OCI-LY7 (cell line): ENCODE measurements around the gene WIPF3. TPM values are rescaled to one million over a fixed set of nuclear protein-coding genes. Genes with fewer than 3 reads are reported as not detected.

Experiments used
- BruUV-seq: library from RNA; stranded (reverse); fragments of 400-500 nt; replicated peaks from 2 replicates; lab custom pipeline; 2021; lab: Mats Ljungman, UMichigan
- CTCF ChIA-PET: fragments of 300-600 bp; sonication (Branson Sonifier 250); formaldehyde crosslinking; loops from one replicate; lab custom pipeline; 2022; ENCODE audit warnings: antibody characterized with exemption; ENCODE audit not compliant: unreplicated experiment; lab: Charles Lee
- POLR2A ChIA-PET: fragments of 300-600 bp; sonication (Branson Sonifier 250); formaldehyde crosslinking; loops from one replicate; lab custom pipeline; 2022; ENCODE audit warnings: antibody characterized with exemption; lab: Charles Lee
- DNase-seq: peaks from one replicate; pipeline ENCODE4 v3.0.0-alpha.2; 2015; ENCODE audit warnings: low spot score
- H2AFZ ChIP-seq: fragments of 200-600 bp; sonication (generic), shearing (Covaris generic); 2 replicates; pipeline ENCODE4 v1.6.1; 2014; ENCODE audit warnings: mild to moderate bottlenecking, antibody characterized with exemption, low read length, moderate library complexity
- H3K27ac ChIP-seq: fragments of 200-600 bp; sonication (generic); 2 replicates; pipeline ENCODE4 v1.5.1; 2014; ENCODE audit warnings: mixed run types, low read depth, mild to moderate bottlenecking, moderate library complexity, low read length, inconsistent platforms; ENCODE audit not compliant: poor library complexity, severe bottlenecking
- H3K36me3 ChIP-seq: fragments of 200-600 bp; sonication (generic); 2 replicates; pipeline ENCODE4 v1.6.1; 2014; ENCODE audit warnings: mild to moderate bottlenecking, antibody characterized with exemption, low read length, moderate library complexity, mixed read lengths; ENCODE audit not compliant: insufficient read depth
- H3K4me1 ChIP-seq: fragments of 200-600 bp; sonication (generic); 2 replicates; pipeline ENCODE4 v1.5.1; 2014; ENCODE audit warnings: mild to moderate bottlenecking, low read length; ENCODE audit not compliant: insufficient read depth, poor library complexity, severe bottlenecking
- H3K4me2 ChIP-seq: fragments of 200-600 bp; sonication (generic); 2 replicates; pipeline ENCODE4 v1.6.1; 2014; ENCODE audit warnings: mild to moderate bottlenecking, low read length
- H3K4me3 ChIP-seq: fragments of 200-600 bp; sonication (generic); 2 replicates; pipeline ENCODE4 v1.5.1; 2014; ENCODE audit warnings: mild to moderate bottlenecking, low read depth, low read length; ENCODE audit not compliant: poor library complexity, severe bottlenecking
- H3K79me2 ChIP-seq: fragments of 200-600 bp; sonication (generic); 2 replicates; pipeline ENCODE4 v1.6.1; 2016; ENCODE audit warnings: low read depth, mild to moderate bottlenecking, low read length, moderate library complexity, mixed read lengths; ENCODE audit not compliant: insufficient read depth
- H3K9me2 ChIP-seq: fragments of 200-600 bp; sonication (generic); 2 replicates; pipeline ENCODE4 v1.6.1; 2016; ENCODE audit warnings: mild to moderate bottlenecking, low read length, mixed read lengths; ENCODE audit not compliant: insufficient read depth
- H3K9me3 ChIP-seq: fragments of 200-600 bp; sonication (generic); 2 replicates; pipeline ENCODE4 v1.6.1; 2014; ENCODE audit warnings: mild to moderate bottlenecking, mixed run types, low read length, mixed read lengths
- H4K20me1 ChIP-seq: fragments of 200-600 bp; sonication (generic); 2 replicates; pipeline ENCODE4 v1.6.1; 2014; ENCODE audit warnings: mild to moderate bottlenecking, antibody characterized with exemption, low read length, moderate library complexity, mixed read lengths; ENCODE audit not compliant: insufficient read depth
- EZH2phosphoT487 ChIP-seq: fragments of 200-600 bp; sonication (generic); IDR thresholded peaks from 2 replicates; pipeline ENCODE4 v1.6.1; 2018; ENCODE audit warnings: low read depth, borderline replicate concordance, mild to moderate bottlenecking, mixed run types, antibody characterized with exemption, low read length, moderate library complexity, mixed read lengths
- intact Hi-C: fragments of 100-400 bp; cut with micrococcal nuclease; formaldehyde crosslinking; loops from one replicate; pipeline ENCODE4 v1.10.0; 2022; ENCODE audit not compliant: unreplicated experiment
- total RNA-seq, 2 experiments: library from RNA; depleted of rRNA in 1 of 2; stranded (reverse); fragments of >200 nt in 1 of 2; shearing (Covaris generic) in 1 of 2; gene quantifications; 2 replicates each; pipeline ENCODE4 v1.2.3, GENCODE V29; 2014 to 2022
- TF ChIP-seq, protein P1 (sequence below): fragments of 200-600 bp; sonication (generic); conservative IDR thresholded peaks from 2 replicates; pipeline ENCODE4 v1.5.1; 2014; ENCODE audit warnings: mild to moderate bottlenecking, antibody characterized with exemption, low read length, moderate library complexity, mixed read lengths

WIPF3 gene
- total RNA-seq, 2 experiments from 2014 or later: not detected

GRCh38 chr7:29848941-29849340 is 42.6 kb downstream of the WIPF3 start:
- CTCF ChIA-PET: no interaction called here
- POLR2A ChIA-PET: no interaction called here
- Histone ChIP-seq H3K36me3 (no peaks in the 10 kb centered on the region), H3K9me3 (no peaks in the 10 kb centered on the region), H3K9me2 (no peaks in the 10 kb centered on the region), H4K20me1 (no peaks in the 10 kb centered on the region), H2AFZ (no peak overlapping the region), H3K4me2 (no peak overlapping the region), H3K79me2 (no peaks in the 10 kb centered on the region), H3K27ac (no peak overlapping the region), H3K4me3 (no peak overlapping the region), H3K4me1 (no peaks in the 10 kb centered on the region)
- no peak for TF ChIP-seq EZH2phosphoT487
- TF ChIP-seq, protein P1, sequence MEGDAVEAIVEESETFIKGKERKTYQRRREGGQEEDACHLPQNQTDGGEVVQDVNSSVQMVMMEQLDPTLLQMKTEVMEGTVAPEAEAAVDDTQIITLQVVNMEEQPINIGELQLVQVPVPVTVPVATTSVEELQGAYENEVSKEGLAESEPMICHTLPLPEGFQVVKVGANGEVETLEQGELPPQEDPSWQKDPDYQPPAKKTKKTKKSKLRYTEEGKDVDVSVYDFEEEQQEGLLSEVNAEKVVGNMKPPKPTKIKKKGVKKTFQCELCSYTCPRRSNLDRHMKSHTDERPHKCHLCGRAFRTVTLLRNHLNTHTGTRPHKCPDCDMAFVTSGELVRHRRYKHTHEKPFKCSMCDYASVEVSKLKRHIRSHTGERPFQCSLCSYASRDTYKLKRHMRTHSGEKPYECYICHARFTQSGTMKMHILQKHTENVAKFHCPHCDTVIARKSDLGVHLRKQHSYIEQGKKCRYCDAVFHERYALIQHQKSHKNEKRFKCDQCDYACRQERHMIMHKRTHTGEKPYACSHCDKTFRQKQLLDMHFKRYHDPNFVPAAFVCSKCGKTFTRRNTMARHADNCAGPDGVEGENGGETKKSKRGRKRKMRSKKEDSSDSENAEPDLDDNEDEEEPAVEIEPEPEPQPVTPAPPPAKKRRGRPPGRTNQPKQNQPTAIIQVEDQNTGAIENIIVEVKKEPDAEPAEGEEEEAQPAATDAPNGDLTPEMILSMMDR: no peak
- BruUV-seq: no TSS peak
- DNase-seq: no peak
- intact Hi-C loops: no loop called here

DNA sequence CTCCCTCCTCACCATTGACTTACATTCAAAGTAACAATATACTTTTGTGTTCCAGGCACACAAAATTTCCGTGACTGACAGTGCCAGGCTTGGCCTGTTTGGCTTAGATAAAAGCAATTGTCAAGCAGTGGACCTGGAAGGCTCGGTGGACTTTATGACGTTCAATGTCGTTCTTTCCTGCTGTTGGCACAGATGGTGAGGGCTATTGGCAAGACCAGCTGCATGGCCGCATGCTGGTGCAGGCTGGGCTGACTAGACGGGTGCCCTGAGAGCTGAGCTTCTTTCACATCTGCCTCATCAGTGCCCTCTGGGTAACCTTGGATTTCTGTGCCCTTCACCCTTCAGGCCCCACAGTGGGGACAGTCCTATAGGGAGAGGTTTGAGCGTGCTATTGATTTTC is 45.2 kb downstream of the WIPF3 start:
- BruUV-seq: no TSS peak
- no peaks in the 10 kb centered on the region for H3K79me2 ChIP-seq

GRCh38 chr7:29852457-29852856 is 46.1 kb downstream of the WIPF3 start:
- intact Hi-C loops: no loop called here
- Histone ChIP-seq H3K4me3 (no peak overlapping the region), H4K20me1 (no peaks in the 10 kb centered on the region), H3K9me3 (no peaks in the 10 kb centered on the region), H3K36me3 (no peaks in the 10 kb centered on the region), H3K4me1 (no peaks in the 10 kb centered on the region), H3K4me2 (no peak overlapping the region), H3K27ac (no peak overlapping the region), H3K9me2 (no peaks in the 10 kb centered on the region), H2AFZ (no peak overlapping the region), H3K79me2 (no peaks in the 10 kb centered on the region)
- TF ChIP-seq, protein P1: no peak
- no peak for TF ChIP-seq EZH2phosphoT487
- POLR2A ChIA-PET: no interaction called here
- DNase-seq: no peak
- CTCF ChIA-PET: interaction anchor here (0.6 kb wide), 1 partner anchor 43 kb away, joined by 3 read pairs; no protein-coding TSS in a partner anchor
- no TSS peak for BruUV-seq

More for the DNA sequence above, 45.2 kb downstream of the WIPF3 start:
- TF ChIP-seq EZH2phosphoT487: no peak
- TF ChIP-seq, protein P1: no peak
- no peaks in the 10 kb centered on the region for H3K9me2 ChIP-seq
- H3K36me3 ChIP-seq: no peaks in the 10 kb centered on the region
- no peak overlapping the region for H3K4me2 ChIP-seq
- no peaks in the 10 kb centered on the region for H3K9me3 ChIP-seq
- DNase-seq: no peak
- intact Hi-C loops: no loop called here
- CTCF ChIA-PET: interaction anchor here (0.6 kb wide), 1 partner anchor 42 kb away, joined by 3 read pairs; no protein-coding TSS in a partner anchor
- POLR2A ChIA-PET: no interaction called here
- H2AFZ ChIP-seq: no peak overlapping the region
- no peak overlapping the region for H3K4me3 ChIP-seq
- H3K27ac ChIP-seq: no peak overlapping the region
- H3K4me1 ChIP-seq: no peaks in the 10 kb centered on the region
- H4K20me1 ChIP-seq: no peaks in the 10 kb centered on the region
